ENCODE measurements around the gene TPK1.

GRCh38 chr7:144489504-144489903, 346.3 kb downstream of the TPK1 start:
- TF ChIP-seq, protein P1, sequence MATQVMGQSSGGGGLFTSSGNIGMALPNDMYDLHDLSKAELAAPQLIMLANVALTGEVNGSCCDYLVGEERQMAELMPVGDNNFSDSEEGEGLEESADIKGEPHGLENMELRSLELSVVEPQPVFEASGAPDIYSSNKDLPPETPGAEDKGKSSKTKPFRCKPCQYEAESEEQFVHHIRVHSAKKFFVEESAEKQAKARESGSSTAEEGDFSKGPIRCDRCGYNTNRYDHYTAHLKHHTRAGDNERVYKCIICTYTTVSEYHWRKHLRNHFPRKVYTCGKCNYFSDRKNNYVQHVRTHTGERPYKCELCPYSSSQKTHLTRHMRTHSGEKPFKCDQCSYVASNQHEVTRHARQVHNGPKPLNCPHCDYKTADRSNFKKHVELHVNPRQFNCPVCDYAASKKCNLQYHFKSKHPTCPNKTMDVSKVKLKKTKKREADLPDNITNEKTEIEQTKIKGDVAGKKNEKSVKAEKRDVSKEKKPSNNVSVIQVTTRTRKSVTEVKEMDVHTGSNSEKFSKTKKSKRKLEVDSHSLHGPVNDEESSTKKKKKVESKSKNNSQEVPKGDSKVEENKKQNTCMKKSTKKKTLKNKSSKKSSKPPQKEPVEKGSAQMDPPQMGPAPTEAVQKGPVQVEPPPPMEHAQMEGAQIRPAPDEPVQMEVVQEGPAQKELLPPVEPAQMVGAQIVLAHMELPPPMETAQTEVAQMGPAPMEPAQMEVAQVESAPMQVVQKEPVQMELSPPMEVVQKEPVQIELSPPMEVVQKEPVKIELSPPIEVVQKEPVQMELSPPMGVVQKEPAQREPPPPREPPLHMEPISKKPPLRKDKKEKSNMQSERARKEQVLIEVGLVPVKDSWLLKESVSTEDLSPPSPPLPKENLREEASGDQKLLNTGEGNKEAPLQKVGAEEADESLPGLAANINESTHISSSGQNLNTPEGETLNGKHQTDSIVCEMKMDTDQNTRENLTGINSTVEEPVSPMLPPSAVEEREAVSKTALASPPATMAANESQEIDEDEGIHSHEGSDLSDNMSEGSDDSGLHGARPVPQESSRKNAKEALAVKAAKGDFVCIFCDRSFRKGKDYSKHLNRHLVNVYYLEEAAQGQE (IDR thresholded peaks at IDR 0.05; ENCODE audit: low read depth, low read length): no peak
- TF ChIP-seq MXI1 (IDR thresholded peaks at IDR 0.05; ENCODE audit: low read depth, low read length): no peak
- TF ChIP-seq, protein P2, sequence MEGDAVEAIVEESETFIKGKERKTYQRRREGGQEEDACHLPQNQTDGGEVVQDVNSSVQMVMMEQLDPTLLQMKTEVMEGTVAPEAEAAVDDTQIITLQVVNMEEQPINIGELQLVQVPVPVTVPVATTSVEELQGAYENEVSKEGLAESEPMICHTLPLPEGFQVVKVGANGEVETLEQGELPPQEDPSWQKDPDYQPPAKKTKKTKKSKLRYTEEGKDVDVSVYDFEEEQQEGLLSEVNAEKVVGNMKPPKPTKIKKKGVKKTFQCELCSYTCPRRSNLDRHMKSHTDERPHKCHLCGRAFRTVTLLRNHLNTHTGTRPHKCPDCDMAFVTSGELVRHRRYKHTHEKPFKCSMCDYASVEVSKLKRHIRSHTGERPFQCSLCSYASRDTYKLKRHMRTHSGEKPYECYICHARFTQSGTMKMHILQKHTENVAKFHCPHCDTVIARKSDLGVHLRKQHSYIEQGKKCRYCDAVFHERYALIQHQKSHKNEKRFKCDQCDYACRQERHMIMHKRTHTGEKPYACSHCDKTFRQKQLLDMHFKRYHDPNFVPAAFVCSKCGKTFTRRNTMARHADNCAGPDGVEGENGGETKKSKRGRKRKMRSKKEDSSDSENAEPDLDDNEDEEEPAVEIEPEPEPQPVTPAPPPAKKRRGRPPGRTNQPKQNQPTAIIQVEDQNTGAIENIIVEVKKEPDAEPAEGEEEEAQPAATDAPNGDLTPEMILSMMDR (IDR thresholded peaks at IDR 0.05): no peak
- no peak for TF ChIP-seq RFX5 (IDR thresholded peaks at IDR 0.05; ENCODE audit: low read length)
- TF ChIP-seq EZH2phosphoT487 (IDR thresholded peaks at IDR 0.05; ENCODE audit: borderline replicate concordance, low read depth): no peak
- TF ChIP-seq MAX (IDR thresholded peaks at IDR 0.05; ENCODE audit: low read depth): no peak
- TF ChIP-seq CHD2 (IDR thresholded peaks at IDR 0.05; ENCODE audit: low read length, partially characterized antibody): no peak
- no peak for TF ChIP-seq FOXJ3 (CRISPR knock-in tag; IDR thresholded peaks at IDR 0.05)
- TF ChIP-seq NFIC (IDR thresholded peaks at IDR 0.05; ENCODE audit: borderline replicate concordance): no peak
